Endothelial cell of umbilical vein (primary cell): ENCODE results near the gene HKDC1. TPM values are rescaled to one million over a fixed set of nuclear protein-coding genes. Genes with fewer than 3 reads are reported as not detected.

Experiments
- BruUV-seq: library from RNA; stranded (reverse); fragments of 400-500 nt; replicated peaks from 2 replicates; lab custom pipeline; 2021; lab: Mats Ljungman, UMichigan
- CTCF ChIA-PET: fragments of 300-600, 350-600 bp; sonication (Branson Sonifier 250); formaldehyde crosslinking; loops from one replicate; lab custom pipeline; 2021; ENCODE audit warnings: antibody characterized with exemption, inconsistent platforms; lab: Charles Lee
- POLR2A ChIA-PET: fragments of 300-600, 350-600 bp; sonication (Branson Sonifier 250); formaldehyde crosslinking; loops from one replicate; lab custom pipeline; 2021; ENCODE audit warnings: antibody characterized with exemption, inconsistent platforms; lab: Charles Lee
- DNase-seq: peaks from one replicate; pipeline ENCODE4 v3.0.0-alpha.2; 2011; ENCODE audit warnings: low read depth, low spot score
- FAIRE-seq: peaks from 2 replicates; lab custom pipeline; 2011; peaks lifted over from hg19 to GRCh38; lab: Jason Lieb, UNC
- H2AFZ ChIP-seq: 2 replicates; pipeline ENCODE4 v1.6.0; 2012; ENCODE audit warnings: low read depth, low read length, control low read depth, inconsistent platforms
- H3K27ac ChIP-seq: 2 replicates; pipeline ENCODE4 v1.5.1; 2011; ENCODE audit warnings: low read depth, mild to moderate bottlenecking, control low read depth, low read length, moderate library complexity; ENCODE audit not compliant: insufficient read depth
- H3K27me3 ChIP-seq, 2 experiments: 2 replicates each; pipeline versions ENCODE4 v1.6.0 to v1.6.1; 2011; ENCODE audit warnings: low read length in 2 of 2, mixed read lengths in 1 of 2; ENCODE audit not compliant: control insufficient read depth in 2 of 2, insufficient read depth in 2 of 2
- H3K36me3 ChIP-seq, 2 experiments: 2 replicates in 1 of 2; 3 replicates in 1 of 2; pipeline ENCODE4 v1.5.1; 2011; ENCODE audit warnings: low read length in 2 of 2, mild to moderate bottlenecking in 1 of 2, moderate library complexity in 1 of 2; ENCODE audit not compliant: control insufficient read depth in 2 of 2, insufficient read depth in 2 of 2; ENCODE audit errors: extremely low read depth in 1 of 2
- H3K4me1 ChIP-seq: 3 replicates; pipeline ENCODE4 v1.5.1; 2011; ENCODE audit warnings: mild to moderate bottlenecking, low read length; ENCODE audit not compliant: control insufficient read depth, insufficient read depth; ENCODE audit errors: extremely low read depth
- H3K4me2 ChIP-seq: 2 replicates; pipeline ENCODE4 v1.6.1; 2011; ENCODE audit warnings: low read length, control low read depth, mixed read lengths; ENCODE audit not compliant: insufficient read depth
- H3K4me3 ChIP-seq, 3 experiments: fragments of 200-600 bp in 1 of 3; sonication (generic), shearing (Covaris generic) in 1 of 3; replicated peaks in 1 of 3; 2 replicates each; pipeline ENCODE4 v1.5.1; 2011 to 2016; ENCODE audit warnings: control low read depth in 3 of 3, low read length in 3 of 3, mild to moderate bottlenecking in 2 of 3, inconsistent platforms in 1 of 3, low read depth in 1 of 3, moderate library complexity in 1 of 3; ENCODE audit not compliant: insufficient read depth in 1 of 3
- H3K79me2 ChIP-seq: 2 replicates; pipeline ENCODE4 v1.6.0; 2012; ENCODE audit warnings: low read length, inconsistent platforms; ENCODE audit not compliant: control insufficient read depth, insufficient read depth
- H3K9ac ChIP-seq: replicated peaks from 2 replicates; pipeline ENCODE3; 2011; ENCODE audit warnings: low read length, control low read depth; ENCODE audit not compliant: insufficient read depth; ENCODE audit errors: extremely low read depth
- H3K9me1 ChIP-seq: replicated peaks from 3 replicates; pipeline ENCODE4 v1.6.0; 2011; ENCODE audit warnings: mild to moderate bottlenecking, low read length; ENCODE audit not compliant: control insufficient read depth, insufficient read depth; ENCODE audit errors: extremely low read depth
- H3K9me3 ChIP-seq: replicated peaks from 2 replicates; pipeline ENCODE4 v1.5.1; 2012; ENCODE audit warnings: low read length, inconsistent platforms; ENCODE audit not compliant: control insufficient read depth, insufficient read depth
- H4K20me1 ChIP-seq: replicated peaks from 2 replicates; pipeline ENCODE3; 2011; ENCODE audit warnings: mild to moderate bottlenecking, low read length; ENCODE audit not compliant: control insufficient read depth, insufficient read depth; ENCODE audit errors: extremely low read depth
- CTCF ChIP-seq, 2 donors: IDR thresholded peaks; 1 replicate in 1 of 2; 2 replicates in 1 of 2; pipeline ENCODE4 v1.5.1; 2011; ENCODE audit warnings: low read length in 2 of 2, mild to moderate bottlenecking in 2 of 2, moderate library complexity in 2 of 2, control low read depth in 1 of 2, inconsistent platforms in 1 of 2, low read depth in 1 of 2; ENCODE audit not compliant: insufficient read depth in 1 of 2; ENCODE audit errors: extremely low read depth in 1 of 2
- FOS ChIP-seq: IDR thresholded peaks from 2 replicates; pipeline ENCODE4 v1.6.1; 2011; ENCODE audit warnings: mild to moderate bottlenecking, low read length, moderate library complexity, borderline replicate concordance; ENCODE audit not compliant: insufficient read depth
- GATA2 ChIP-seq: IDR thresholded peaks from 2 replicates; pipeline ENCODE4 v1.7.0; 2011; ENCODE audit warnings: low read depth, mild to moderate bottlenecking, moderate library complexity, mixed read lengths, low read length; ENCODE audit not compliant: insufficient read length, insufficient read depth
- JUN ChIP-seq: IDR thresholded peaks from 2 replicates; pipeline ENCODE4 v1.6.1; 2011; ENCODE audit warnings: borderline replicate concordance, low read depth; ENCODE audit not compliant: insufficient read length, insufficient read depth
- MYC ChIP-seq: IDR thresholded peaks from one replicate; pipeline ENCODE4 v1.6.1; 2011; ENCODE audit warnings: mild to moderate bottlenecking, low read depth, low read length
- POLR2A ChIP-seq: IDR thresholded peaks from 2 replicates; pipeline ENCODE4 v1.6.1; 2012; ENCODE audit warnings: low read depth, mild to moderate bottlenecking, control low read depth, low read length
- dilution Hi-C: fragments of 300-500 bp; cut with MboI; formaldehyde crosslinking; loops from one replicate; pipeline ENCODE4 v1.15.0; 2019; ENCODE audit warnings: low sequenced_read_pairs; ENCODE audit not compliant: extremely low pct_ligation_motif_present
- intact Hi-C: fragments of 100-400 bp; cut with micrococcal nuclease; formaldehyde crosslinking; loops from one replicate; pipeline ENCODE4 v1.10.0; 2022
- polyA plus RNA-seq, 4 experiments: library from polyadenylated mRNA; depleted of rRNA in 3 of 4; stranded (reverse) in 3 of 4; unstranded in 1 of 4; fragments of >200 nt; gene quantifications; 2 replicates each; pipeline versions ENCODE4 v1.2.1 to v1.2.3, GENCODE V29; 2011 to 2012; ENCODE audit warnings: missing spikeins in 1 of 4
- total RNA-seq: library from RNA; stranded (reverse); gene quantifications from 2 replicates; pipeline ENCODE4 v1.2.3, GENCODE V29; 2021
- TF ChIP-seq, protein P1 (sequence below): IDR thresholded peaks from 2 replicates; pipeline ENCODE4 v1.6.1; 2011; ENCODE audit not compliant: insufficient read depth, insufficient read length

HKDC1 gene
- total and polyA plus RNA-seq, 2 donors (not counting 3 experiments of a cell fraction or from before 2014, with no cell fraction given) = not detected

GRCh38 chr10:69224862-69225657, 4.9 kb downstream of the HKDC1 start:
- peak; percentile 73 for DNase-seq
- Histone ChIP-seq H3K27me3 (no peaks in the 10 kb centered on the region), H3K9me3 (no peaks in the 10 kb centered on the region), H3K27ac (peak overlapping the region; percentile 56), H3K9ac (no peak overlapping the region), H4K20me1 (no peaks in the 10 kb centered on the region), H3K9me1 (no peaks in the 10 kb centered on the region), H3K4me1 (peaks cover 34% of the 10 kb centered on the region), H3K79me2 (no peaks in the 10 kb centered on the region), H3K36me3 (no peaks in the 10 kb centered on the region), H2AFZ (peak overlapping the region; percentile 60), H3K4me2 (peak overlapping the region; percentile 12), H3K4me3 (no peak overlapping the region)
- ChIA-PET CTCF (interaction anchor here (0.7 to 2.3 kb wide), 9 partner anchors 8 to 244 kb away, joined by 3 to 9 read pairs (median 4); no protein-coding TSS in a partner anchor), POLR2A (no interaction called here)
- peak; percentile 26 for TF ChIP-seq JUN
- no peak for TF ChIP-seq MYC
- peak; percentile 67 for TF ChIP-seq FOS
- TF ChIP-seq POLR2A = no peak
- TF ChIP-seq, protein P1, sequence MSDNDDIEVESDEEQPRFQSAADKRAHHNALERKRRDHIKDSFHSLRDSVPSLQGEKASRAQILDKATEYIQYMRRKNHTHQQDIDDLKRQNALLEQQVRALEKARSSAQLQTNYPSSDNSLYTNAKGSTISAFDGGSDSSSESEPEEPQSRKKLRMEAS = no peak
- no peak for TF ChIP-seq GATA2
- TF ChIP-seq CTCF (IDR thresholded peaks at IDR 0.05; ENCODE audit: extremely low read depth in 1 of 2, insufficient read depth in 1 of 2, low read depth in 1 of 2, low read length in 2 of 2) = no peak
- intact Hi-C loops = loop anchor here (5.0 kb wide), 1 partner anchor 223 kb away; no protein-coding TSS in a partner anchor
- peak; percentile 97 for FAIRE-seq
- BruUV-seq = no TSS peak
- dilution Hi-C loops = loop anchor here (25.0 kb wide), 1 partner anchor 162 kb away; no protein-coding TSS in a partner anchor
